ENCODE results near the gene TXLNB. TPM values are rescaled to one million over a fixed set of nuclear protein-coding genes. Genes with fewer than 3 reads are reported as not detected.

The TXLNB gene
- total and polyA plus RNA-seq, 8 donors = 0.55 to 2.2 (median 1.6) TPM

DNA sequence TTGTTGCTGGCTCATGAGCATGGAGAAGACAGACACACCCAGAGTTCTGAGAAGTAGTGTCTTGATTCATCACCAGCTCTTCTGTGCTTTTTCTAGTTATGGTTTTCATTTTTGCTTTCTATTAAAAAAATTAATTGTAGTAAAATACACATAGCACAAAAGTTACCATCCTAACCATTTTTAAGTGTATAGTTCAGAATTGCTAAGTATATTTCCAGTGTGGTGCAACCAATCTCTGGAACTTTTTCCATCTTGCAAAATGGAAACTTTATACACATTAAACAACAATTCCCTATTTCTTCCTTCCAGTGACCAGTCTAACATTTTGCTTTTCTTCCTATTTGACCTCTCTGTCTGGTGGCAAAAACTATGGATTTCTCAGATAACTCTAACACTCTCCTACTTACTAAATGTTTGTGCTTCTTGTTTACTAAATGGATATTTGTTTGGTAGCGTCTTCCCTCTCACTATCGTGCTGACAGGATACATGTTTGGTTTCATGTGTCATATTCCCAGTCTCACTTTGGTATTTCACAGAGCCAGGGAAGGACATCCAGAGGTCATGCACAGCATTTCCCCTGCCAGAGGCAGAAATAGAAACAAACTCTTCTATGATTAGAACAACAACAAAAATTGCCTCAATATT lies 40.6 kb downstream of the TXLNB start:
- TF ChIP-seq, protein P1, sequence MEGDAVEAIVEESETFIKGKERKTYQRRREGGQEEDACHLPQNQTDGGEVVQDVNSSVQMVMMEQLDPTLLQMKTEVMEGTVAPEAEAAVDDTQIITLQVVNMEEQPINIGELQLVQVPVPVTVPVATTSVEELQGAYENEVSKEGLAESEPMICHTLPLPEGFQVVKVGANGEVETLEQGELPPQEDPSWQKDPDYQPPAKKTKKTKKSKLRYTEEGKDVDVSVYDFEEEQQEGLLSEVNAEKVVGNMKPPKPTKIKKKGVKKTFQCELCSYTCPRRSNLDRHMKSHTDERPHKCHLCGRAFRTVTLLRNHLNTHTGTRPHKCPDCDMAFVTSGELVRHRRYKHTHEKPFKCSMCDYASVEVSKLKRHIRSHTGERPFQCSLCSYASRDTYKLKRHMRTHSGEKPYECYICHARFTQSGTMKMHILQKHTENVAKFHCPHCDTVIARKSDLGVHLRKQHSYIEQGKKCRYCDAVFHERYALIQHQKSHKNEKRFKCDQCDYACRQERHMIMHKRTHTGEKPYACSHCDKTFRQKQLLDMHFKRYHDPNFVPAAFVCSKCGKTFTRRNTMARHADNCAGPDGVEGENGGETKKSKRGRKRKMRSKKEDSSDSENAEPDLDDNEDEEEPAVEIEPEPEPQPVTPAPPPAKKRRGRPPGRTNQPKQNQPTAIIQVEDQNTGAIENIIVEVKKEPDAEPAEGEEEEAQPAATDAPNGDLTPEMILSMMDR (IDR thresholded peaks at IDR 0.05) = no peak
- Histone ChIP-seq H3K27ac (peak overlapping the region; percentile 15 to 29), H3K4me3 (no peak overlapping the region), H3K4me1 (peaks cover 0 to 14% of the 10 kb centered on the region in 2 donors), H3K36me3 (no peaks in the 10 kb centered on the region), H3K9me3 (no peaks in the 10 kb centered on the region), H3K27me3 (no peaks in the 10 kb centered on the region)
- intact Hi-C loops (cut with DNase I) = no loop called here
- DNase-seq = peak in 1 of 4 donors; percentile 51
- peak; percentile 34 for ATAC-seq

DNA sequence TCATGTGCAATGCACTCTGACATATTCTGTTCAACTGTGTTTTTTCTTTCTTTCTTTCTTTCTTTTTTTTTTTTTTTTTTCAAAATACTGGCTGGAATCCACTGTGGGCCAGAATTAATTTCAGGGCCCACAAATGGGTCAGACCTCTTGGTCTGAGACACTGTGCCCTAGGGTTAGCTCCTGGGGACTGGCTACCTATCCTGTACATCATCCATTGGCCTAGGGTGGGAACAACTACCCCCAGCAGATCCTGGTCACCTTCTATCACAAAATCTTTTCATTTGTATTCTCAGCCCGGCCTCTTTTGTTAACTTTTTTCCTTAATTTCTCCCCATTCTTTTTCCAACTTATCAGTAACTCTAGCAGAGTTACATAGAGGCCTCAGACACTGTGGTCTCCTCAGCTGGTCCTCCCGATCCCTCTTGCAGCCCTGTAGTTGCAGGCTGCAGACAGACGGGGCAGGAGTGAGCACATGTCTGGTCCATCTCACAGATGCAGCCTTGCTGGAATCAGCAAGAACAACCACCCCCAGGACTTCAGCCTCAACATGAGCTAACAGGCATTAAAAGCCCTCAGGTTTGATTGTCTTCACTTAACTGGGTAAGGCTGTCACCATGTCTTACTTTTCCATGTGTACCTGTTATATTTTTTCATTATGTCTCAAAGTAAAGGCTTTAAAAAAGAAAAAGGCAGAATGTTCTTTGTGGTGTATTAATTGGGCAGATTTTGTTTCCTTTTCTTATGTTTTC lies 41.3 kb downstream of the TXLNB start:
- ATAC-seq = peak; percentile 93
- H3K27me3 ChIP-seq = no peaks in the 10 kb centered on the region
- H3K4me3 ChIP-seq = no peak overlapping the region
- peak overlapping the region; percentile 15 to 29 for H3K27ac ChIP-seq
- peaks cover 0 to 14% of the 10 kb centered on the region in 2 donors for H3K4me1 ChIP-seq
- H3K36me3 ChIP-seq = no peaks in the 10 kb centered on the region
- DNase-seq = peak in 2 of 4 donors; percentile 26 to 61
- H3K9me3 ChIP-seq = no peaks in the 10 kb centered on the region
- intact Hi-C loops (cut with DNase I) = no loop called here
- TF ChIP-seq, protein P1 (IDR thresholded peaks at IDR 0.05) = peak; percentile 53 to 57

DNA sequence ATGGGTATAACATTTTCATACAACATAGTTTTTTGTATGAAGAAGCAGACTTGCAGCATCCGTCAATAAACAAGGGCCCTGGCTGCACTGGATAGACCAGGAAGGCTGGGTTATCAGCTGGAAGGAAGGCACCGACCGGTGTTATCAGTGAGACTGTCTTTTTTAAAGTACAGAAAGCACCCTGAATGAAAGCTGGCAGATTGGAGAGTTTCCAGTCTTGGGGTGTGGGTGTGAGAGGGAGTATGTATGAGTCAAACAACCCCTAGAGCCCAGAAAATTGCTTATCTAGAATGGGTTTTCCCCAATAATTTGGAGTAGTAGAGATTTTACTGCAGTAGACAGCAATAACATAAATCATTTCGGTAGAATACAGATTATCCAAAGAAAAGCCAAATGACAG lies 42.4 kb downstream of the TXLNB start:
- Histone ChIP-seq H3K36me3 (no peaks in the 10 kb centered on the region), H3K4me3 (no peak overlapping the region), H3K9me3 (no peaks in the 10 kb centered on the region), H3K4me1 (peaks cover 0 to 14% of the 10 kb centered on the region in 2 donors), H3K27me3 (no peaks in the 10 kb centered on the region), H3K27ac (no peak overlapping the region)
- ATAC-seq = no peak
- intact Hi-C loops (cut with DNase I) = no loop called here
- TF ChIP-seq, protein P1 (IDR thresholded peaks at IDR 0.05) = no peak
- DNase-seq = no peak

DNA sequence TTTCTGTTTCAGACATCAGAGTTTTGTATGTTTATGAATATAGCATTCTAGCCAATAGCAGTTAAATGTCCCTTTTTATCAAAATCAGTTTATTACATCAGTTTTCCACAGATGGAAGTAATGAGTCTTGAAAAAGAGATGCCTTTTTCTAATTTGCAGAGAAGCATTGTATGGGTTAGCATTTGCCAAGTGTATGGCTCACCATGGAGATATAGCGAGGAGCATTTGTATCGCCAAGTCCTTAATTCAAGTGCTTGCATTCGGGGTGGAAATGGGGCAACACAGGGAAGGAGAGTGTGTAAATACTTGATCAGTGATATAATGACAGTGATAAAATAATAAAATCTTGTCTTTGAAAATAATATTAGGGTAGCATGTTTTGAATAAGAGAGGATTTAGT lies 42.9 kb downstream of the TXLNB start:
- no peak for ATAC-seq
- no peaks in the 10 kb centered on the region for H3K36me3 ChIP-seq
- H3K9me3 ChIP-seq = no peaks in the 10 kb centered on the region
- no peak overlapping the region for H3K27ac ChIP-seq
- peaks cover 0 to 14% of the 10 kb centered on the region in 2 donors for H3K4me1 ChIP-seq
- TF ChIP-seq, protein P1 (IDR thresholded peaks at IDR 0.05) = no peak
- H3K27me3 ChIP-seq = no peaks in the 10 kb centered on the region
- intact Hi-C loops (cut with DNase I) = no loop called here
- no peak overlapping the region for H3K4me3 ChIP-seq
- no peak for DNase-seq

DNA sequence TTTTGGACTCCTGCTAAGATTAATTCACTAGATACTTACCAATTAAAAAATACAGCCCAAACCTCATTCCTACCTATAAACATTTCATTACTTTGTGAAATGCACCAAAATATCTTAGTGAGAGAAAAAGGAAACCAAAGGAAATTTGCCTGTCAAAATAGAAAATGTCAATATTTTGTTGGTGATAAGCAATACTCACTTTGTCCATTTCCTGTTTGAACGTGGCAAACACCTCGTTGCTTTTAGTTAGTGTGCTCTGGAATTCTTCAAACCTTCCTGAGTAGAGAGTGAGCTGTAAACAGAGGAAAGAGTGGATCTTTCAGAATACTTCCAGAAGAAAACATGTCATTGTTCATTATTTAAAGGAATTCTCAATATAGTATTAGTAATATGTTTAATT lies 44.2 kb downstream of the TXLNB start:
- H3K9me3 ChIP-seq = no peaks in the 10 kb centered on the region
- no peak for DNase-seq
- no peak overlapping the region for H3K27ac ChIP-seq
- intact Hi-C loops (cut with DNase I) = no loop called here
- no peak overlapping the region for H3K4me3 ChIP-seq
- H3K36me3 ChIP-seq = no peaks in the 10 kb centered on the region
- H3K4me1 ChIP-seq = peaks cover 0 to 14% of the 10 kb centered on the region in 2 donors
- ATAC-seq = no peak
- TF ChIP-seq, protein P1 (IDR thresholded peaks at IDR 0.05) = no peak
- H3K27me3 ChIP-seq = no peaks in the 10 kb centered on the region
